ENCODE measurements around the gene MEF2B.

MEF2B gene

DNA sequence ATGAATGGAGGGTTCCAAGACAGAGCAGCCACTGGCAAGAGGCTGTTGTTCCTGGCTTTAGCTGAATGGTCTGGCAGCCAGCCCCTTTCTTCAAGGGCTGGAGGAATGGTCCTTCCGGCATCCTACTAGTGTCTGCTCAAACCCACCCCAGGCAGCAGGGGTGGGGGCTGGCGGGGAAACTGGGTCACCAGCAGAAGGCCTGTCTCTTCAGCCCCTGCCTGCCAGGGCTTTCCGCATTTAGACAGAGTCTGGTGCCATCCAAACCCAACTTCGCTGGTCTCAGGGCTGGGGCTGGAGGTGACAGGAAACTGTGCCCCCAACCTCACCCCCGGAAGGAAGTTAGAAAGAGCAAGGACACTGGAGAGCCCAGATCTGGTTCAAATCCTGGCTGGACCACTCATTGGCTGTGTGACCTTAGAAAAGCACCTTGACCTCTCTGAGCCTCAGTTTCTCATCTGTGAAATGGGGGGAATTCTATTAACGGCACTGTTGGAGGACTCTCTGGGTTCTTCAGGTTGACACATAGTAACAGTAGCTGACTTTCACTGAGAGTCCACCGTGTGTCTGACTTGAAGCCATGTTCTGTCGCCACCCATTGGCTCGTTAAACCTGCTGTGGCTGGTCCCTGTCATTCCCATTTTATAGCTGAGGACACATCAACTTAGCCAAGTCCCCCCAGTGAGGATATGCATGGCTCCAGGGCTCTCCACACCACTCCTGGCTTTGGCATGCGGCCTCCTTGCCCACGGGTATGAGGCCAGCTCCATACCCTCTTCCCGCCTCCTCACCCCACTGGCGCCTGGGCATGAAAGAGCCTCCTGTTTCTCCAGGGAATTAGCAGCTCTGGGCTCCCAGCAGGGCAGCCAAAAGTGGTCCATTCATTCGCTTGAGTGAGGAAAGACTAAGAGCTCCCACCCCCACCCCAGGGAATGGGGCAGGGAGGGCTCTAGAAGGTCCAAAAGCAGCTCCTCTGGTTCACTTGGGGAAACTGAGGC is 35.6 kb upstream of the MEF2B start:
- no peak overlapping the region for H3K4me3 ChIP-seq (ENCODE audit: low read length)
- TF ChIP-seq ZNF274 (IDR thresholded peaks at IDR 0.05; ENCODE audit: low read depth, low read length): no peak

- H3K4me3 ChIP-seq (ENCODE audit: low read length): no peak overlapping the region
- TF ChIP-seq ZNF274 (IDR thresholded peaks at IDR 0.05; ENCODE audit: low read depth, low read length): no peak
These were observed 34.1 kb upstream of the MEF2B start for GRCh38 chr19:19204181-19204580.

- no peak for TF ChIP-seq ZNF274 (IDR thresholded peaks at IDR 0.05; ENCODE audit: low read depth, low read length)
- H3K4me3 ChIP-seq (ENCODE audit: low read length): peak within 1 kb of the TSS; percentile 75
These were observed 33.2 kb upstream of the MEF2B start, which contains the start of gene NR2C2AP for GRCh38 chr19:19203012-19203856. Gene NR2C2AP, minus strand, starts transcription at chr19:19203414. Its CDS starts 354 bp downstream, at chr19:19203060.

GRCh38 chr19:19202707-19203011 is 32.6 kb upstream of the MEF2B start:
- H3K4me3 ChIP-seq (ENCODE audit: low read length): peak overlapping the region; percentile 75
- no peak for TF ChIP-seq ZNF274 (IDR thresholded peaks at IDR 0.05; ENCODE audit: low read depth, low read length)

GRCh38 chr19:19201697-19202630 is 31.9 kb upstream of the MEF2B start:
- TF ChIP-seq ZNF274 (IDR thresholded peaks at IDR 0.05; ENCODE audit: low read depth, low read length): no peak
- H3K4me3 ChIP-seq (ENCODE audit: low read length): peak overlapping the region; percentile 75

DNA sequence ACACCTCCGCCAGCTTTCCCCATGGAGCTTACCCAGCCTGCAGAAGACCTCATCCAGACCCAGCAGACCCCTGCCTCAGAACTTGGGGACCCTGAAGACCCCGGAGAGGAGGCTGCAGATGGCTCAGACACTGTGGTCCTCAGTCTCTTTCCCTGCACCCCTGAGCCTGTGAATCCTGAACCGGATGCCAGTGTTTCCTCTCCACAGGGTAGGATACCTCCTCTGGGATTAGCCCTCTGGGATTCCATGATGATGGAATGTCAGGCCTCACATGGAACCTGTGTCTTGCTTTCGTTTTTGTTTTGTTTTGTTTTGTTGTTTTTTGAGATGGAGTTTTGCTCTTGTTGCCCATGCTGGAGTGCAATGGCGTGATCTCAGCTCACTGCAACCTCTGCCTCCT is 23.9 kb upstream of the MEF2B start:
- no peak for TF ChIP-seq ZNF274 (IDR thresholded peaks at IDR 0.05; ENCODE audit: low read depth, low read length)

DNA sequence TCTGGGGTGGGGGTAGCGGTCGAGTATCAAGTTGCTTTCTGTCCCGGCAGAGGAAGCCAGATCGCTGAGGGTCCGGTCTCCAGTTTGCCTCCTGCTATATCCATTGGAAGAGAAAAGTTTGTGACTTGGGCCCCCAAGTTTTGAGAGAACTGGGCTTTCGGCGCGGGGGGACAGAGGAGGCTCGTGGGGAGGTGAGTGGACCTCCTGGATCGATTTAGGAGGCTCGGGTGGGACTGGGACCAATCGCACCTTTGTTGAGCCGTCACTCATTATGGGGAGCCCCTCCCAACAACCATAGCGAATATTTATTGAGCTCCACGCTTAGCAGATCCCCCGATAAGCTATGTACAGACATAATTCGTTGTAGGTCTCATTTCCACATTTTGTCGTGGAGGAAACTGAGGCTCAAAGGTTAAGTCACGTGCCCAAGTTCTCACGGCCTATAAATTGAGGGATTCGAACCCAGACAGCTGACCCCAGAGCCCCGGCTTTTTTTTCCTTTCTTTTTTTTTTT is 22.9 kb upstream of the MEF2B start:
- peak overlapping the region; percentile 87 for H3K4me3 ChIP-seq (ENCODE audit: low read length)
- no peak for TF ChIP-seq ZNF274 (IDR thresholded peaks at IDR 0.05; ENCODE audit: low read depth, low read length)

More for the DNA sequence above, 23.9 kb upstream of the MEF2B start:
- peak overlapping the region; percentile 87; the same call in 1 of the 2 replicates for H3K4me3 ChIP-seq (ENCODE audit: low read length)

GRCh38 chr19:19192078-19192882 is 22.2 kb upstream of the MEF2B start, which contains the start of the genes BORCS8 and RFXANK:
Gene BORCS8, minus strand, starts transcription at chr19:19192152. Its CDS starts 35 bp downstream, at chr19:19192117.
Gene RFXANK, plus strand, starts transcription at chr19:19192258. Its CDS starts 1,689 bp downstream, at chr19:19193947.
- H3K4me3 ChIP-seq (ENCODE audit: low read length): peak within 1 kb of the TSS; percentile 88
- no peak for TF ChIP-seq ZNF274 (IDR thresholded peaks at IDR 0.05; ENCODE audit: low read depth, low read length)

DNA sequence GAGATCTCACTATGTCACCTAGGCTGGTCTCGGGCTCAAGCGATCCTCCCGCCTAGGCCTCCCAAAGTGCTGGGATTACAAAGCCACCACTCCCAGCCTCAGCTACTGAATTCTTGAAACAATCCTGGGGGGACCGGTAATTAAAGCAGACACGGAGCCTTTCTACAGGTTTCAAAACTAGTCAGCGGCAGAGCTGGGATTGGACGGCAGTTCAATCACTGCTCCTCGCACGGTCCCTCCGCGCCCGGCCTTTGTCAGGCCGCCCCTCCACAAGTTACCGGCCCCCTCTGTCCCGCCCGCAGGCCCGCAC is 21.7 kb upstream of the MEF2B start:
- no peak for TF ChIP-seq ZNF274 (IDR thresholded peaks at IDR 0.05; ENCODE audit: low read depth, low read length)
- peak overlapping the region; percentile 88 for H3K4me3 ChIP-seq (ENCODE audit: low read length)

GRCh38 chr19:19186742-19187141 is 16.7 kb upstream of the MEF2B start:
- no peak for TF ChIP-seq ZNF274 (IDR thresholded peaks at IDR 0.05; ENCODE audit: low read depth, low read length)
- no peak overlapping the region for H3K4me3 ChIP-seq (ENCODE audit: low read length)

DNA sequence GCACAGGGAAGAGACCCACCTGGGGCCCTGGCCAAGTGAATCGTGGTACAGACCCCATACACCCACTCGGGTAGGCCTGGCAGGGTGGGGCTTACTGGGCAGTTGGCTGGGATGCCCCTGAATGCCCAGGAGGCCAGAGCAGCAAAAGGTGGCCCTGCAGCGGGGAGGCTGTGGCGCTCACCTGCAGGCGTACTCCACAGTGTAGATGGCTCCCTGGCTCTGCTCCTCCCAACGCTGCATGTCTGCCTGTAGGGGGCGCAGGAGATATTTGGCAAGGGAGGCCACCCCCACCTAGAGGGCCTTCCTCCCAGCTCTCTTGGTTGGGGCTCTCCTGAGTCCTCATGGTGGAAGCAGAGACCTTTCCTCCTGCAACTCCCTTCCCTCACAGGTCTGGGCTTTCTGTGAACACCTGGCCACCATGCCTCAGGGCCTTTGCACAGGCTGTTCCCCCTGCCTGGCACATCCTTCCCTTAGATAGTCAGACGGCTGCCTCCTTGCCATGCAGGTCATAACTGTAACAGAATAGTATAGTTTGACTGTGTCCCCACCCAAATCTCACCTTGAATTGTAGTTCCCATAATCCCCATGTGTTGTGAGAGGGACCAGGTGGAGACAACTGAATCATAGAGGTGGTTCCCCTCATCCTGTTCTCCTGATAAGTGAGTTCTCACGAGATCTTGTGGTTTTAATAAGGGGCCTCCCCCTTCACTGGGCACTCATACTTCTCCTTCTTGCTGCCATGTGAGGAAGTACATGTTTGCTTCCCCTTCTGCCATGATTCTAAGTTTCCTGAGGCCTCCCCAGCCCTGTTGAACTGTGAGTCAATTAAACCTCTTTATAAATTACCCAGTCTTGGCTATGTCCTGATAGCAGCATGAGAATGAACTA is 16.0 kb upstream of the MEF2B start:
- TF ChIP-seq ZNF274 (IDR thresholded peaks at IDR 0.05; ENCODE audit: low read depth, low read length): no peak
- no peak overlapping the region for H3K4me3 ChIP-seq (ENCODE audit: low read length)
